A549 (cell line): ENCODE results near the gene SAMD4B. TPM values are rescaled to one million over a fixed set of nuclear protein-coding genes. Genes with fewer than 3 reads are reported as not detected.

ENCODE experiments used
- ATAC-seq, 2 experiments: fragments of 200-7000 bp in 1 of 2; fragments of >200 bp in 1 of 2; cut with Nextera tagmentation in 1 of 2; cut with Tn5 transposase in 1 of 2; 3 replicates each; pipeline versions ENCODE4 v1.8.0 to v1.9.1; 2018 to 2020; ENCODE audit warnings: mild to moderate bottlenecking in 1 of 2, moderate library complexity in 1 of 2
- CTCF ChIA-PET: fragments of 300-600 bp; sonication (Branson Sonifier 250); formaldehyde crosslinking; extraction: SDS; loops from one replicate; lab custom pipeline; 2021; ENCODE audit warnings: antibody characterized with exemption, inconsistent platforms; lab: Yijun Ruan, JAX
- POLR2A ChIA-PET: fragments of 350-600 bp; formaldehyde crosslinking; extraction: SDS; loops from one replicate; lab custom pipeline; 2021; ENCODE audit warnings: antibody characterized with exemption, inconsistent platforms; lab: Yijun Ruan, JAX
- DNase-seq, 2 experiments: peaks; one replicate each; pipeline versions ENCODE4 v3.0.0 to v3.0.0-alpha.2; 2011 to 2016; ENCODE audit warnings: low read depth in 1 of 2, low spot score in 1 of 2
- FAIRE-seq: peaks from 2 replicates; lab custom pipeline; 2011; peaks lifted over from hg19 to GRCh38; lab: Jason Lieb, UNC
- H3K27ac ChIP-seq, 2 experiments: fragments of >200 bp; sonication (Bioruptor Twin); formaldehyde crosslinking; 3 replicates each; pipeline ENCODE4 v1.5.1; 2016 to 2017
- H3K4me1 ChIP-seq: fragments of >200 bp; sonication (Bioruptor Twin); formaldehyde crosslinking; 3 replicates; pipeline ENCODE4 v1.6.1; 2016
- H3K4me2 ChIP-seq: fragments of >200 bp; sonication (Bioruptor Twin); formaldehyde crosslinking; 3 replicates; pipeline ENCODE4 v1.6.1; 2016
- H3K4me3 ChIP-seq: fragments of >200 bp; sonication (Bioruptor Twin); formaldehyde crosslinking; 3 replicates; pipeline ENCODE4 v1.5.1; 2016
- H3K9me3 ChIP-seq: fragments of >200 bp; sonication (Bioruptor Twin); formaldehyde crosslinking; 3 replicates; pipeline ENCODE4 v1.6.1; 2016
- CHD2 ChIP-seq: fragments of 150-350 bp; IDR thresholded peaks from 2 replicates; pipeline ENCODE4 v1.6.1; 2014; ENCODE audit warnings: low read length; ENCODE audit not compliant: partially characterized antibody
- CHD4 ChIP-seq: fragments of 200-600 bp; sonication (generic); IDR thresholded peaks from 2 replicates; pipeline ENCODE4 v1.6.1; 2016; ENCODE audit warnings: antibody characterized with exemption, mild to moderate bottlenecking, borderline replicate concordance
- EHF ChIP-seq: fragments of 250-450 bp; sonication (Bioruptor Pico); IDR thresholded peaks from 2 replicates; pipeline ENCODE4 v1.5.0; 2020; ENCODE audit warnings: mild to moderate bottlenecking
- EP300 ChIP-seq, 2 experiments: fragments of >200 bp; sonication (Bioruptor Twin); formaldehyde crosslinking; IDR thresholded peaks; 2 replicates in 1 of 2; 3 replicates in 1 of 2; pipeline ENCODE4 v1.6.1; 2016 to 2017
- FOXS1 ChIP-seq: fragments of 250-450 bp; sonication (Bioruptor Pico); IDR thresholded peaks from 2 replicates; pipeline ENCODE4 v1.5.0; 2020; ENCODE audit warnings: mild to moderate bottlenecking, moderate library complexity
- GATA3 ChIP-seq: IDR thresholded peaks from 2 replicates; pipeline ENCODE4 v1.6.1; 2012; ENCODE audit warnings: borderline replicate concordance
- HOXA7 ChIP-seq: fragments of 250-450 bp; sonication (Bioruptor Pico); IDR thresholded peaks from 2 replicates; pipeline ENCODE4 v1.5.0; 2020; ENCODE audit warnings: mild to moderate bottlenecking, moderate library complexity
- JUN ChIP-seq, 2 experiments: fragments of >200 bp; sonication (Bioruptor Twin); formaldehyde crosslinking; IDR thresholded peaks; 2 replicates in 1 of 2; 3 replicates in 1 of 2; pipeline ENCODE4 v1.6.1; 2016 to 2017
- KDM1A ChIP-seq: fragments of 200-600 bp; sonication (generic); IDR thresholded peaks from 2 replicates; pipeline ENCODE4 v1.6.1; 2016; ENCODE audit warnings: low read depth, mild to moderate bottlenecking
- NFE2L2 ChIP-seq: fragments of 150-350 bp; conservative IDR thresholded peaks from 2 replicates; pipeline ENCODE4 v1.6.1; 2014; ENCODE audit warnings: low read length
- PHF8 ChIP-seq: fragments of 200-600 bp; sonication (generic); IDR thresholded peaks from 2 replicates; pipeline ENCODE4 v1.6.1; 2016; ENCODE audit warnings: low read depth, mild to moderate bottlenecking, antibody characterized with exemption, moderate library complexity, borderline replicate concordance
- POLR2AphosphoS2 ChIP-seq: conservative IDR thresholded peaks from 2 replicates; pipeline ENCODE4 v1.6.1; 2012; ENCODE audit warnings: low read length, improper control_type of control experiment, inconsistent platforms
- TFCP2L1 ChIP-seq: fragments of 250-450 bp; sonication (Bioruptor Pico); IDR thresholded peaks from 2 replicates; pipeline ENCODE4 v1.5.0; 2021; ENCODE audit warnings: mild to moderate bottlenecking
- TP53 ChIP-seq: fragments of 250-450 bp; sonication (Bioruptor Pico); IDR thresholded peaks from 2 replicates; pipeline ENCODE4 v1.5.0; 2021; ENCODE audit warnings: mild to moderate bottlenecking, moderate library complexity
- ZC3H11A ChIP-seq: fragments of 450-650 bp; IDR thresholded peaks from 2 replicates; pipeline ENCODE4 v1.6.1; 2014; ENCODE audit warnings: antibody characterized with exemption, mild to moderate bottlenecking
- ZFP36 ChIP-seq: fragments of 450-650 bp; IDR thresholded peaks from 2 replicates; pipeline ENCODE4 v1.6.1; 2014; ENCODE audit warnings: borderline replicate concordance; ENCODE audit not compliant: partially characterized antibody
- WGBS: methylation state at CpG from one replicate; pipeline ENCODE4 v1.1.6; 2017; ENCODE audit errors: missing lambda C conversion rate; 5-methylcytosine and 5-hydroxymethylcytosine counted together
- polyA plus RNA-seq, 4 experiments: library from polyadenylated mRNA; depleted of rRNA in 3 of 4; stranded (reverse); fragments of >200 nt; fragmentation: RNase III in 1 of 4; extraction: RNeasy Plus Mini Kit Qiagen cat#74134 plus additional on column Dnase treatment in 1 of 4; gene quantifications; 2 replicates in 3 of 4; 3 replicates in 1 of 4; pipeline ENCODE4 v1.2.3, GENCODE V29; 2011 to 2017
- TF ChIP-seq, protein P1 (sequence below): fragments of 150-350 bp; IDR thresholded peaks from 2 replicates; pipeline ENCODE4 v1.6.1; 2014; ENCODE audit warnings: low read depth, mild to moderate bottlenecking, low read length
- TF ChIP-seq, protein P2 (sequence below): fragments of 450-650 bp; IDR thresholded peaks from 2 replicates; pipeline ENCODE4 v1.6.1; 2014; ENCODE audit warnings: antibody characterized with exemption
- TF ChIP-seq, protein P3 (sequence below): fragments of >200 bp; sonication (Bioruptor Twin); formaldehyde crosslinking; IDR thresholded peaks from 3 replicates; pipeline ENCODE4 v1.6.1; 2016
- TF ChIP-seq, protein P4 (sequence below): IDR thresholded peaks from 2 replicates; pipeline ENCODE4 v1.6.1; 2012

SAMD4B gene
- polyA plus RNA-seq, 2 of the 4 experiments (the other 2 are of a cell fraction): 82.1 to 118 TPM

DNA sequence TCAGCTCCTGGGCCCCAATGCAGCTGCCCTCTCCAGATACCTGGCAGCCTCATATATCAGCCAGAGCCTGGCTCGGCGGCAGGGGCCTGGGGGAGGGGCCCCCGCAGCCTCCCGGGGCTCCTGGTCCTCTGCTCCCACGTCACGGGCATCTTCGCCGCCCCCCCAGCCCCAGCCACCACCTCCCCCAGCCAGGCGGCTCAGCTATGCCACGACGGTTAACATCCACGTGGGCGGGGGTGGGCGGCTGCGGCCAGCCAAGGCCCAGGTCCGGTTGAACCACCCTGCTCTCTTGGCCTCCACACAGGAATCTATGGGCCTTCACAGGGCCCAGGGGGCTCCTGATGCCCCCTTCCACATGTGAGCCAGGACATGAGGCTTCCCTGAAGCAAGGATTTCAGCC is 82.7 kb downstream of the SAMD4B start:
- POLR2A ChIA-PET: interaction anchor here (10.5 kb wide), 1 partner anchor 11 kb away, joined by 160 read pairs; the partner anchor contains the start of gene RPS16
- peaks cover 27% of the 10 kb centered on the region for H3K4me1 ChIP-seq
- CTCF ChIA-PET: interaction anchor here (0.9 to 23.5 kb wide), 9 partner anchors 8 to 108 kb away, joined by 3 to 457 read pairs (median 11); partner anchors contain the start of genes EID2B, MED29, PAF1 and PLEKHG2
- no peak overlapping the region for H3K4me2 ChIP-seq
- TF ChIP-seq TFCP2L1 (CRISPR knock-in tag) (no peak), FOXS1 (no peak), PHF8 (no peak), EHF (no peak), TP53 (no peak), JUN (IDR thresholded peaks at IDR 0.05) (0 out of 5 replicates have a peak, but pooled peaks of 1 of the 2 experiments have one; percentile 23)
- TF ChIP-seq, protein P1, sequence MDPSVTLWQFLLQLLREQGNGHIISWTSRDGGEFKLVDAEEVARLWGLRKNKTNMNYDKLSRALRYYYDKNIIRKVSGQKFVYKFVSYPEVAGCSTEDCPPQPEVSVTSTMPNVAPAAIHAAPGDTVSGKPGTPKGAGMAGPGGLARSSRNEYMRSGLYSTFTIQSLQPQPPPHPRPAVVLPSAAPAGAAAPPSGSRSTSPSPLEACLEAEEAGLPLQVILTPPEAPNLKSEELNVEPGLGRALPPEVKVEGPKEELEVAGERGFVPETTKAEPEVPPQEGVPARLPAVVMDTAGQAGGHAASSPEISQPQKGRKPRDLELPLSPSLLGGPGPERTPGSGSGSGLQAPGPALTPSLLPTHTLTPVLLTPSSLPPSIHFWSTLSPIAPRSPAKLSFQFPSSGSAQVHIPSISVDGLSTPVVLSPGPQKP: no peak
- no peak overlapping the region for H3K4me3 ChIP-seq
- no peak overlapping the region for H3K27ac ChIP-seq
- no peaks in the 10 kb centered on the region for H3K9me3 ChIP-seq
- 88% methylated on average over 8 of the region's 16 CpGs for WGBS
- no peak for DNase-seq
- FAIRE-seq: no peak
- no peak for ATAC-seq

DNA sequence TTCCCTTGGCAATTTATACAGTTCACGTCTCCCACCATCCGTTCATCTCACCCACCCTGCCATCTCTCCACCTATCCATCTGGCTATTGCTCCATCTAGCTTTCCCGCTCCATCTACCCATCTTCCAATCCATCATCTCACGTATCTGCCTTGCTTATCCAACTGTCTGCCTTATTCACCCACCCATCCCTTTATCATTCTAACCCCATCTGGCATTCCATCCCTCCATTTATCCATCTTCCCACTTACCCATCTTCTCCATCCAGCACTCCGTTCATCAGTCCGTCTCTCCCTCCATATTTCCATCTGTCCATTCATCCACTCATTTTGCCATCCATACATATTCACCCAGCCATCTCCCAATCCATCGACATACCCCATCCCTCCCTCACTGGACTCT is 83.5 kb downstream of the SAMD4B start:
- CTCF ChIA-PET: interaction anchor here (1.2 to 23.5 kb wide), 7 partner anchors 9 to 77 kb away, joined by 3 to 457 read pairs (median 36); partner anchors contain the start of genes MED29, PAF1, PLEKHG2 and ZFP36
- DNase-seq (no peak), ATAC-seq (no peak), FAIRE-seq (peak; percentile 96)
- Histone ChIP-seq H3K4me2 (no peak overlapping the region), H3K27ac (no peak overlapping the region), H3K4me1 (peaks cover 34% of the 10 kb centered on the region), H3K9me3 (no peaks in the 10 kb centered on the region), H3K4me3 (no peak overlapping the region)
- TF ChIP-seq PHF8: no peak
- TF ChIP-seq NFE2L2: 0 out of 2 replicates have a peak, but pooled peaks have one; percentile 0
- TF ChIP-seq POLR2AphosphoS2: peak; percentile 87; the same call in 1 of the 2 replicates
- POLR2A ChIA-PET: interaction anchor here (1.4 to 10.5 kb wide), 3 partner anchors 9 to 11 kb away, joined by 4 to 160 read pairs (median 34); partner anchors contain the start of gene RPS16
- WGBS: 95% methylated on average over 7 of the region's 7 CpGs

DNA sequence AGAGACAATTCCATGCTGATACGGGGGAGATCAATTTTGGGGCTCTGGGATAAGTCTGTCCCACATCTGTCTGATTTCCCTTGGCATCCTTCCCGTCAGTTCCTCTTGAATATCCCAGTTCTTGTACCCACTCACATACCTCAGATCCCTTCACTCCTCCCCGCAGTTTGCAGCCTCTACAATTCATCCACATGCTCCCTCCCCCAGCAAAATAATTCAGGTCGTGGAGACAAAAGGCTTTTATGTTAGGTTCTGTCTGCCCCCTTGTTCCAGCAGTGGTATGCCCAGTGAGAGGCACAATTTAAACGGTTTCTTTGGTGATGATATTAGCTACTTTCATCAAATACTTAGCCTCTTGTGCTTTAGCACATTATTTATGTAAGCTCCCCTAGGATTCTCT is 83.9 kb downstream of the SAMD4B start:
- Histone ChIP-seq H3K4me1 (peaks cover 38% of the 10 kb centered on the region), H3K4me2 (no peak overlapping the region), H3K27ac (no peak overlapping the region), H3K4me3 (no peak overlapping the region), H3K9me3 (no peaks in the 10 kb centered on the region)
- CTCF ChIA-PET: interaction anchor here (0.8 to 23.5 kb wide), 8 partner anchors 9 to 366 kb away, joined by 3 to 457 read pairs (median 24); partner anchors contain the start of genes MED29, PAF1, PLEKHG2 and ZFP36
- FAIRE-seq (no peak), ATAC-seq (no peak), DNase-seq (no peak)
- 65% methylated on average over 5 of the region's 5 CpGs for WGBS
- TF ChIP-seq HOXA7 (CRISPR knock-in tag): 0 out of 2 replicates have a peak, but pooled peaks have one; percentile 10
- TF ChIP-seq POLR2AphosphoS2: 0 out of 2 replicates have a peak, but pooled peaks have one; percentile 39
- TF ChIP-seq ZC3H11A: no peak
- TF ChIP-seq, protein P2, sequence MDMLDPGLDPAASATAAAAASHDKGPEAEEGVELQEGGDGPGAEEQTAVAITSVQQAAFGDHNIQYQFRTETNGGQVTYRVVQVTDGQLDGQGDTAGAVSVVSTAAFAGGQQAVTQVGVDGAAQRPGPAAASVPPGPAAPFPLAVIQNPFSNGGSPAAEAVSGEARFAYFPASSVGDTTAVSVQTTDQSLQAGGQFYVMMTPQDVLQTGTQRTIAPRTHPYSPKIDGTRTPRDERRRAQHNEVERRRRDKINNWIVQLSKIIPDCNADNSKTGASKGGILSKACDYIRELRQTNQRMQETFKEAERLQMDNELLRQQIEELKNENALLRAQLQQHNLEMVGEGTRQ: no peak
- peak in 1 of 2 experiments; percentile 27; a peak in 1 of 5 replicates for TF ChIP-seq JUN (IDR thresholded peaks at IDR 0.05)
- TF ChIP-seq, protein P3, sequence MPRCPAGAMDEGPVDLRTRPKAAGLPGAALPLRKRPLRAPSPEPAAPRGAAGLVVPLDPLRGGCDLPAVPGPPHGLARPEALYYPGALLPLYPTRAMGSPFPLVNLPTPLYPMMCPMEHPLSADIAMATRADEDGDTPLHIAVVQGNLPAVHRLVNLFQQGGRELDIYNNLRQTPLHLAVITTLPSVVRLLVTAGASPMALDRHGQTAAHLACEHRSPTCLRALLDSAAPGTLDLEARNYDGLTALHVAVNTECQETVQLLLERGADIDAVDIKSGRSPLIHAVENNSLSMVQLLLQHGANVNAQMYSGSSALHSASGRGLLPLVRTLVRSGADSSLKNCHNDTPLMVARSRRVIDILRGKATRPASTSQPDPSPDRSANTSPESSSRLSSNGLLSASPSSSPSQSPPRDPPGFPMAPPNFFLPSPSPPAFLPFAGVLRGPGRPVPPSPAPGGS: no peak
- POLR2A ChIA-PET: interaction anchor here (0.8 to 10.5 kb wide), 5 partner anchors 9 to 22 kb away, joined by 3 to 160 read pairs (median 5); partner anchors contain the start of gene RPS16

DNA sequence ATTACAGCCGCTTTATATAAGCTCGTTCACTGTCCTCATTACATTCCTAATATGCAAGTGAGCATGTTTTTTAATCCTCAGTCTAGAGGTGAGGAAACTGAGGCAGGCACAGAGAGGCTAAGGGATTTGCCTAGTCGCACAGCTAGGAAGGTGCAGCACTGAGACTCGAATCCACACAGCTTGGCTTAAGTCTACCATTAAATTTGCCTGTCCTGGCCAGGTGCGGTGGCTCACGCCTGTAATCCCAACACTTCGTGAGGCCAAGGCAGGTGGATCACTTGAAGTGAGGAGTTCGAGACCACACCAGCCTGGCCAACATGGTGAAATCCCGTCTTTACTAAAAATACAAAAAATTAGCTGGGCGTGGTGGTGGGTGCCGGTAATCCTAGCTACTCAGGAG is 85.5 kb downstream of the SAMD4B start:
- DNase-seq: no peak
- no peak for FAIRE-seq
- 93% methylated on average over 11 of the region's 11 CpGs for WGBS
- ChIA-PET POLR2A (interaction anchor here (0.6 to 10.5 kb wide), 11 partner anchors 8 to 406 kb away, joined by 3 to 160 read pairs (median 7); partner anchors contain the start of genes DYRK1B, MED29, PAF1 and PLEKHG2), CTCF (interaction anchor here (1.2 to 23.5 kb wide), 9 partner anchors 11 to 245 kb away, joined by 3 to 457 read pairs (median 10); partner anchors contain the start of genes EID2B, MED29, PAF1 and PLEKHG2)
- no peak for ATAC-seq
- H3K4me2 ChIP-seq: peak overlapping the region; percentile 62
- H3K4me1 ChIP-seq: peaks cover 54% of the 10 kb centered on the region
- peak overlapping the region; percentile 83 to 90 for H3K27ac ChIP-seq
- no peaks in the 10 kb centered on the region for H3K9me3 ChIP-seq
- H3K4me3 ChIP-seq: no peak overlapping the region
- TF ChIP-seq ZFP36 (no peak), EP300 (IDR thresholded peaks at IDR 0.05) (no peak), CHD2 (no peak), CHD4 (peak; percentile 72; the same call in 1 of the 2 replicates), GATA3 (0 out of 2 replicates have a peak, but pooled peaks have one; percentile 14), TP53 (0 out of 2 replicates have a peak, but pooled peaks have one; percentile 2), KDM1A (peak; percentile 68; the same call in 1 of the 2 replicates)
- TF ChIP-seq, protein P4, sequence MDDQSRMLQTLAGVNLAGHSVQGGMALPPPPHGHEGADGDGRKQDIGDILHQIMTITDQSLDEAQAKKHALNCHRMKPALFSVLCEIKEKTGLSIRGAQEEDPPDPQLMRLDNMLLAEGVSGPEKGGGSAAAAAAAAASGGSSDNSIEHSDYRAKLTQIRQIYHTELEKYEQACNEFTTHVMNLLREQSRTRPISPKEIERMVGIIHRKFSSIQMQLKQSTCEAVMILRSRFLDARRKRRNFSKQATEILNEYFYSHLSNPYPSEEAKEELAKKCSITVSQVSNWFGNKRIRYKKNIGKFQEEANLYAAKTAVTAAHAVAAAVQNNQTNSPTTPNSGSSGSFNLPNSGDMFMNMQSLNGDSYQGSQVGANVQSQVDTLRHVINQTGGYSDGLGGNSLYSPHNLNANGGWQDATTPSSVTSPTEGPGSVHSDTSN: 0 out of 2 replicates have a peak, but pooled peaks have one; percentile 9
